IMR-90 (cell line): Measurements from ENCODE around the gene C1QTNF8. TPM values are rescaled to one million over a fixed set of nuclear protein-coding genes. Genes with fewer than 3 reads are reported as not detected.

Experiments
- ATAC-seq: fragments of 200-7000 bp; cut with Tn5 transposase; 2 replicates; pipeline ENCODE4 v1.9.1; 2020; ENCODE audit warnings: low read depth, mild to moderate bottlenecking, moderate library complexity
- BruUV-seq: library from RNA; stranded (reverse); fragments of 400-500 nt; replicated peaks from 2 replicates; lab custom pipeline; 2021; lab: Mats Ljungman, UMichigan
- CTCF ChIA-PET: fragments of 300-600 bp; formaldehyde crosslinking; extraction: SDS; loops from one replicate; lab custom pipeline; 2021; ENCODE audit warnings: antibody characterized with exemption; lab: Yijun Ruan, JAX
- POLR2A ChIA-PET: fragments of 300-600 bp; sonication (Branson Sonifier 250); formaldehyde crosslinking; loops from one replicate; lab custom pipeline; 2022; ENCODE audit warnings: antibody characterized with exemption; ENCODE audit not compliant: unreplicated experiment; lab: Charles Lee
- DNase-seq: peaks from one replicate; pipeline ENCODE4 v3.0.0; 2013
- H2AFZ ChIP-seq: replicated peaks from 2 replicates; pipeline ENCODE3; 2013; ENCODE audit warnings: low read length, mild to moderate bottlenecking; ENCODE audit not compliant: poor library complexity
- H2AK5ac ChIP-seq: 2 replicates; pipeline ENCODE4 v1.6.1; 2013; ENCODE audit warnings: low read depth, low read length, inconsistent platforms
- H2AK9ac ChIP-seq: replicated peaks from 2 replicates; pipeline ENCODE3; 2013; ENCODE audit warnings: mild to moderate bottlenecking, low read depth, low read length, moderate library complexity; ENCODE audit not compliant: poor library complexity
- H2BK120ac ChIP-seq: 2 replicates; pipeline ENCODE4 v1.6.1; 2013; ENCODE audit warnings: low read depth, low read length, inconsistent platforms
- H2BK15ac ChIP-seq: 3 replicates; pipeline ENCODE4 v1.6.1; 2013; ENCODE audit warnings: low read depth, low read length, inconsistent platforms
- H2BK20ac ChIP-seq: 2 replicates; pipeline ENCODE4 v1.6.1; 2013; ENCODE audit warnings: low read depth, mild to moderate bottlenecking, inconsistent platforms, low read length, moderate library complexity
- H2BK5ac ChIP-seq: 2 replicates; pipeline ENCODE4 v1.6.1; 2013; ENCODE audit warnings: mild to moderate bottlenecking, low read depth, low read length, inconsistent platforms; ENCODE audit not compliant: poor library complexity, severe bottlenecking
- H3K14ac ChIP-seq: replicated peaks from 2 replicates; pipeline ENCODE4 v1.6.1; 2013; ENCODE audit warnings: low read depth, low read length, inconsistent platforms
- H3K18ac ChIP-seq: 2 replicates; pipeline ENCODE4 v1.6.1; 2013; ENCODE audit warnings: low read depth, low read length, control low read depth
- H3K23ac ChIP-seq: 2 replicates; pipeline ENCODE4 v1.6.1; 2013; ENCODE audit warnings: low read depth, low read length, inconsistent platforms
- H3K27ac ChIP-seq: 2 replicates; pipeline ENCODE4 v1.5.1; 2013; ENCODE audit warnings: mild to moderate bottlenecking, control low read depth, low read length; ENCODE audit not compliant: insufficient read depth
- H3K27me3 ChIP-seq: 2 replicates; pipeline ENCODE4 v1.6.1; 2013; ENCODE audit warnings: low read length; ENCODE audit not compliant: control insufficient read depth, insufficient read depth
- H3K36me3 ChIP-seq: 2 replicates; pipeline ENCODE4 v1.6.1; 2013; ENCODE audit warnings: low read length, mixed read lengths; ENCODE audit not compliant: control insufficient read depth, insufficient read depth
- H3K4ac ChIP-seq: 2 replicates; pipeline ENCODE4 v1.6.1; 2013; ENCODE audit warnings: low read depth, low read length, inconsistent platforms
- H3K4me1 ChIP-seq: 2 replicates; pipeline ENCODE4 v1.6.1; 2013; ENCODE audit warnings: low read length, mixed read lengths; ENCODE audit not compliant: control insufficient read depth, insufficient read depth
- H3K4me2 ChIP-seq: 2 replicates; pipeline ENCODE4 v1.6.1; 2013; ENCODE audit warnings: low read depth, mild to moderate bottlenecking, control low read depth, low read length, moderate library complexity
- H3K4me3 ChIP-seq: 2 replicates; pipeline ENCODE4 v1.5.1; 2013; ENCODE audit warnings: low read depth, mild to moderate bottlenecking, control low read depth, low read length, moderate library complexity; ENCODE audit not compliant: insufficient read depth
- H3K56ac ChIP-seq: 2 replicates; pipeline ENCODE4 v1.6.1; 2013; ENCODE audit warnings: low read length, inconsistent platforms; ENCODE audit not compliant: insufficient read depth; ENCODE audit errors: extremely low read depth
- H3K79me1 ChIP-seq, 2 experiments: 2 replicates each; pipeline ENCODE4 v1.6.1; 2013; ENCODE audit warnings: low read length in 2 of 2, inconsistent platforms in 1 of 2, low read depth in 1 of 2
- H3K9ac ChIP-seq: 2 replicates; pipeline ENCODE4 v1.6.1; 2013; ENCODE audit warnings: low read depth, low read length, control low read depth
- H3K9me1 ChIP-seq: 2 replicates; pipeline ENCODE4 v1.6.1; 2013; ENCODE audit warnings: low read length, inconsistent platforms; ENCODE audit not compliant: insufficient read depth
- H3K9me3 ChIP-seq: 2 replicates; pipeline ENCODE4 v1.6.1; 2013; ENCODE audit warnings: low read length; ENCODE audit not compliant: control insufficient read depth, insufficient read depth
- H4K20me1 ChIP-seq: 2 replicates; pipeline ENCODE4 v1.6.1; 2013; ENCODE audit warnings: low read length, inconsistent platforms; ENCODE audit not compliant: insufficient read depth
- H4K5ac ChIP-seq: 2 replicates; pipeline ENCODE4 v1.6.1; 2013; ENCODE audit warnings: mild to moderate bottlenecking, low read depth, low read length, control low read depth
- H4K8ac ChIP-seq, 2 experiments: 2 replicates each; pipeline ENCODE4 v1.6.1; 2013; ENCODE audit warnings: low read depth in 2 of 2, low read length in 2 of 2, control low read depth in 1 of 2, inconsistent platforms in 1 of 2
- H4K91ac ChIP-seq: 2 replicates; pipeline ENCODE4 v1.6.1; 2013; ENCODE audit warnings: low read depth, low read length, inconsistent platforms; ENCODE audit not compliant: insufficient read depth
- BHLHE40 ChIP-seq: fragments of 150-350 bp; IDR thresholded peaks from 2 replicates; pipeline ENCODE4 v1.6.1; 2016; ENCODE audit warnings: mild to moderate bottlenecking, low read depth, low read length
- CEBPB ChIP-seq: IDR thresholded peaks from 2 replicates; pipeline ENCODE4 v1.6.1; 2012; ENCODE audit warnings: low read depth, low read length, improper control_type of control experiment
- CHD1 ChIP-seq: IDR thresholded peaks from 2 replicates; pipeline ENCODE4 v1.6.1; 2012; ENCODE audit warnings: low read depth, low read length, improper control_type of control experiment
- FOS ChIP-seq: fragments of 150-350 bp; IDR thresholded peaks from 2 replicates; pipeline ENCODE4 v1.6.1; 2016; ENCODE audit warnings: low read depth, low read length
- MAFK ChIP-seq: IDR thresholded peaks from 2 replicates; pipeline ENCODE4 v1.6.1; 2012; ENCODE audit warnings: low read depth, low read length, improper control_type of control experiment
- MAZ ChIP-seq: IDR thresholded peaks from 2 replicates; pipeline ENCODE4 v1.6.1; 2012; ENCODE audit warnings: low read depth, mild to moderate bottlenecking, low read length, improper control_type of control experiment, moderate library complexity, borderline replicate concordance
- MXI1 ChIP-seq: IDR thresholded peaks from 2 replicates; pipeline ENCODE4 v1.6.1; 2012; ENCODE audit warnings: low read depth, mild to moderate bottlenecking, low read length, moderate library complexity, borderline replicate concordance
- NFE2L2 ChIP-seq: fragments of 150-350 bp; IDR thresholded peaks from 2 replicates; pipeline ENCODE4 v1.6.1; 2016; ENCODE audit warnings: low read depth, mild to moderate bottlenecking, low read length
- POLR2A ChIP-seq: IDR thresholded peaks from 2 replicates; pipeline ENCODE4 v1.6.1; 2012; ENCODE audit warnings: mild to moderate bottlenecking, low read depth, low read length
- RAD21 ChIP-seq: IDR thresholded peaks from 2 replicates; pipeline ENCODE4 v1.6.1; 2012; ENCODE audit warnings: low read length, improper control_type of control experiment
- RCOR1 ChIP-seq: IDR thresholded peaks from 2 replicates; pipeline ENCODE4 v1.6.1; 2012; ENCODE audit warnings: mild to moderate bottlenecking, low read length, improper control_type of control experiment; ENCODE audit not compliant: insufficient replicate concordance
- RFX5 ChIP-seq: IDR thresholded peaks from 2 replicates; pipeline ENCODE4 v1.8.0; 2012; ENCODE audit warnings: low read depth, mild to moderate bottlenecking, low read length, moderate library complexity
- SMC3 ChIP-seq: fragments of 150-350 bp; IDR thresholded peaks from 2 replicates; pipeline ENCODE4 v1.6.1; 2016; ENCODE audit warnings: low read depth, mild to moderate bottlenecking, antibody characterized with exemption, low read length, moderate library complexity
- WGBS, 2 experiments: methylation state at CpG; one replicate each; pipeline versions ENCODE4 v1.1.5 to v1.1.7; 2013; ENCODE audit warnings: missing lambda C conversion rate in 2 of 2; ENCODE audit not compliant: insufficient read length in 1 of 2; ENCODE audit errors: extremely low coverage in 2 of 2; 5-methylcytosine and 5-hydroxymethylcytosine counted together
- dilution Hi-C: fragments of 300-500 bp; cut with HindIII; formaldehyde crosslinking; loops from one replicate; pipeline ENCODE4 v1.14.3; 2018; ENCODE audit warnings: low sequenced_read_pairs; ENCODE audit not compliant: unreplicated experiment
- in situ Hi-C: fragments of 300-500 bp; cut with MboI; formaldehyde crosslinking; loops from 3 replicates; pipeline ENCODE4 v1.14.3; 2019; ENCODE audit warnings: low sequenced_read_pairs, inconsistent platforms, mixed read lengths
- intact Hi-C: fragments of 100-400 bp; cut with micrococcal nuclease; formaldehyde crosslinking; loops from 2 replicates; pipeline ENCODE4 v1.10.0; 2022
- polyA plus RNA-seq, 3 experiments: library from polyadenylated mRNA; depleted of rRNA; stranded (reverse); fragments of >200 nt; gene quantifications; 2 replicates each; pipeline ENCODE4 v1.2.3, GENCODE V29; 2012; ENCODE audit warnings: low replicate concordance in 1 of 3
- total RNA-seq: library from RNA; depleted of rRNA; stranded (reverse); fragments of >200 nt; gene quantifications from 2 replicates; pipeline ENCODE4 v1.2.3, GENCODE V29; 2012
- TF ChIP-seq, protein P1 (sequence below): fragments of 150-350 bp; IDR thresholded peaks from 2 replicates; pipeline ENCODE4 v1.6.1; 2017; ENCODE audit warnings: mild to moderate bottlenecking, antibody characterized with exemption, low read length, low read depth
- TF ChIP-seq, protein P2 (sequence below): fragments of 150-350 bp; IDR thresholded peaks from 2 replicates; pipeline ENCODE4 v1.6.1; 2016; ENCODE audit warnings: low read depth, mild to moderate bottlenecking, low read length, moderate library complexity, borderline replicate concordance

Gene C1QTNF8
- total and polyA plus RNA-seq, 2 of the 4 experiments (the other 2 are of a cell fraction): not detected

DNA sequence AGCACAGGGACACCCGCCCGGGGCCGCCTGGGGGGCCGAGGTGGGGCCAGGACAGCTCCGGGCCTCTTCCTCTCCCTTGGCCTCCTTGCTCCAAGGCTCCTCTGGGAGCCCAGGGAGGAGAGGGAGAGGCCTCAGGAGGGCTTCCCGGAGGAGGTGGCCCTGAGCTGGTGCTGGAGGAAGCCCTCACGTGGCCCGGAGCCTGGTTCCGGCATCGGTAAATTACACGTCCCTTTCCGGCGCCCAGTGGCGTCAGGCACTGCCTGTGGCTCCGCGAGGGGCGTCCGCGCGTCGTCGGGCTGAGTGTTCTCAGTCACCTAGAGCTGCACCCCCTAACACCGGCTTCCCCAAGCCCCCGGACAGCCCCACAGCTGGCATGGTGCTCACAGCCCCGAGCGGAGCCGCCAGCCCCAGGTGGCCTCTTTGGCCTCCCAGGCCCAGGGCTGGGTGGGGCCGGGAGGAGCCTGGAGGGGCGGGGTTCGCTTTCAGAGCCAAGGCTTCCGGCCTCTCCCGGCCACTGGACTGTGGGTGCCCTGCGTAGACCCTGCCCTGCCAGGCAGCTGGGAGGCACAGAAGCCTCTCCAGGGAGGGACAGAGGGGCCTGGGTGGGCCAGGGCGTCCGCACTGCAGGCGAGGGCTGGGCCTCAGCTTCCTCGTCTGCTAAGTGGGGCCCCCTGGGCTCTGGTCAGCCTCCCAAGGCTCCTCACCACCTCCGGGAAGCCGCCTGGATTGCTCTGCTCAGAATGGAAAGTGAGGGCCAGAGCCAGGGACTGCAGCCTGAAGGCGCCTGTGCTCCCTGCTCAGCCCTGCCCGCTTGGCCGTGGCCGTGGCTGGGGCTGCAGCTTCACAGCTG is 51.4 kb downstream of the C1QTNF8 start:
- H3K18ac ChIP-seq: no peak overlapping the region
- peaks cover 32% of the 10 kb centered on the region for H3K27me3 ChIP-seq
- intact Hi-C loops (no loop called here), in situ Hi-C loops (no loop called here), dilution Hi-C loops (no loop called here)
- H3K23ac ChIP-seq: no peak overlapping the region
- no peak for DNase-seq
- H4K20me1 ChIP-seq: no peaks in the 10 kb centered on the region
- no peak overlapping the region for H2BK15ac ChIP-seq
- no peak overlapping the region for H2BK120ac ChIP-seq
- H2AFZ ChIP-seq: no peak overlapping the region
- H4K5ac ChIP-seq: no peak overlapping the region
- no peak overlapping the region for H2AK9ac ChIP-seq
- no peak overlapping the region for H3K4me3 ChIP-seq
- WGBS, 2 experiments: 68% methylated on average over 18 of the region's 43 CpGs; no CpG with 5 or more reads in 1 of the 2 experiments
- ChIA-PET CTCF (no interaction called here), POLR2A (no interaction called here)
- H3K4me1 ChIP-seq: no peaks in the 10 kb centered on the region
- no peak overlapping the region for H3K14ac ChIP-seq
- no peaks in the 10 kb centered on the region for H3K36me3 ChIP-seq
- no peak overlapping the region for H3K27ac ChIP-seq
- H3K79me1 ChIP-seq: no peaks in the 10 kb centered on the region
- H3K4me2 ChIP-seq: no peak overlapping the region
- ATAC-seq: no peak
- H3K56ac ChIP-seq: no peak overlapping the region
- no peak overlapping the region for H4K8ac ChIP-seq
- H2BK5ac ChIP-seq: no peak overlapping the region
- H3K9me3 ChIP-seq: no peaks in the 10 kb centered on the region
- H4K91ac ChIP-seq: no peak overlapping the region
- no peak overlapping the region for H2AK5ac ChIP-seq
- no peaks in the 10 kb centered on the region for H3K9me1 ChIP-seq
- no peak overlapping the region for H3K4ac ChIP-seq
- no peak overlapping the region for H2BK20ac ChIP-seq
- no TSS peak for BruUV-seq
- no peak overlapping the region for H3K9ac ChIP-seq
- no peak for TF ChIP-seq FOS
- no peak for TF ChIP-seq CHD1
- no peak for TF ChIP-seq CEBPB
- TF ChIP-seq RFX5: no peak
- TF ChIP-seq, protein P1, sequence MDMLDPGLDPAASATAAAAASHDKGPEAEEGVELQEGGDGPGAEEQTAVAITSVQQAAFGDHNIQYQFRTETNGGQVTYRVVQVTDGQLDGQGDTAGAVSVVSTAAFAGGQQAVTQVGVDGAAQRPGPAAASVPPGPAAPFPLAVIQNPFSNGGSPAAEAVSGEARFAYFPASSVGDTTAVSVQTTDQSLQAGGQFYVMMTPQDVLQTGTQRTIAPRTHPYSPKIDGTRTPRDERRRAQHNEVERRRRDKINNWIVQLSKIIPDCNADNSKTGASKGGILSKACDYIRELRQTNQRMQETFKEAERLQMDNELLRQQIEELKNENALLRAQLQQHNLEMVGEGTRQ: no peak
- no peak for TF ChIP-seq NFE2L2
- no peak for TF ChIP-seq MAZ
- TF ChIP-seq, protein P2, sequence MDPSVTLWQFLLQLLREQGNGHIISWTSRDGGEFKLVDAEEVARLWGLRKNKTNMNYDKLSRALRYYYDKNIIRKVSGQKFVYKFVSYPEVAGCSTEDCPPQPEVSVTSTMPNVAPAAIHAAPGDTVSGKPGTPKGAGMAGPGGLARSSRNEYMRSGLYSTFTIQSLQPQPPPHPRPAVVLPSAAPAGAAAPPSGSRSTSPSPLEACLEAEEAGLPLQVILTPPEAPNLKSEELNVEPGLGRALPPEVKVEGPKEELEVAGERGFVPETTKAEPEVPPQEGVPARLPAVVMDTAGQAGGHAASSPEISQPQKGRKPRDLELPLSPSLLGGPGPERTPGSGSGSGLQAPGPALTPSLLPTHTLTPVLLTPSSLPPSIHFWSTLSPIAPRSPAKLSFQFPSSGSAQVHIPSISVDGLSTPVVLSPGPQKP: no peak
- TF ChIP-seq SMC3: no peak
- TF ChIP-seq RAD21: no peak
- TF ChIP-seq POLR2A: no peak
- TF ChIP-seq RCOR1: no peak
- no peak for TF ChIP-seq MXI1
- no peak for TF ChIP-seq BHLHE40
- TF ChIP-seq MAFK: no peak
